ENCODE measurements around the gene MIEF1. TPM values are rescaled to one million over a fixed set of nuclear protein-coding genes. Genes with fewer than 3 reads are reported as not detected.

MIEF1 gene
- total RNA-seq, 2 experiments from 2014 or later = 48.2 to 51.1 TPM

DNA sequence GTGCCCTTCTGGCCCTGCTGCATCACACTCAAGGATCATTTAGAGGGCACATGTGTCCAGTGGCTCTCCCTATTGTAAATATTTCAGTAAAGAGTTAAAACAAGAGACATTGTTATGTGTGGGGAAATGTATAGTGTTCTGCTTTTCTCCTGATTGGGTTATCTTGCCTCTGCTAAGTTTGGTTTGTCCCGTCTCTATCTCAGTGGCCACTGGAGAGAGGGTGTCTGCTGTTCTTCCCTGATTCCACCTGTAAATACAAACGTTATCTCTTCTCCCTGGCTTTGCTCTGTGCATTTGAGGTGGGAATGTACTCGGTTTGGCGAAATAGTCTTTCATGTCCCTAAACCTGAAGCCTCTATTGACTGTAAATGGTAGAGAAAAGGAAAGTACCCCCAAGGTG lies 6.3 kb downstream of the MIEF1 start:
- ChIA-PET CTCF (interaction anchor here (2.1 to 4.2 kb wide), 2 partner anchors 11 to 21 kb away, joined by 10 to 19 read pairs; no protein-coding TSS in a partner anchor), POLR2A (interaction anchor here (0.6 to 17.7 kb wide), 4 partner anchors 9 to 669 kb away, joined by 6 to 234 read pairs (median 12); partner anchors contain the start of genes ATF4, RPS19BP1 and TNRC6B)
- intact Hi-C loops (cut with micrococcal nuclease) = no loop called here
- H3K27me3 Mint-ChIP-seq = no peaks in the 10 kb centered on the region
- no peak for DNase-seq
- peaks cover 59% of the 10 kb centered on the region for H3K36me3 Mint-ChIP-seq (ENCODE audit: low read depth)
- peak overlapping the region; percentile 68 for H3K27ac Mint-ChIP-seq
- peaks cover 42% of the 10 kb centered on the region for H3K4me1 Mint-ChIP-seq (ENCODE audit: low read depth)
- no peaks in the 10 kb centered on the region for H3K9me3 Mint-ChIP-seq
- no peak overlapping the region for H3K4me3 Mint-ChIP-seq
- ATAC-seq = no peak
- TF ChIP-seq, protein P1, sequence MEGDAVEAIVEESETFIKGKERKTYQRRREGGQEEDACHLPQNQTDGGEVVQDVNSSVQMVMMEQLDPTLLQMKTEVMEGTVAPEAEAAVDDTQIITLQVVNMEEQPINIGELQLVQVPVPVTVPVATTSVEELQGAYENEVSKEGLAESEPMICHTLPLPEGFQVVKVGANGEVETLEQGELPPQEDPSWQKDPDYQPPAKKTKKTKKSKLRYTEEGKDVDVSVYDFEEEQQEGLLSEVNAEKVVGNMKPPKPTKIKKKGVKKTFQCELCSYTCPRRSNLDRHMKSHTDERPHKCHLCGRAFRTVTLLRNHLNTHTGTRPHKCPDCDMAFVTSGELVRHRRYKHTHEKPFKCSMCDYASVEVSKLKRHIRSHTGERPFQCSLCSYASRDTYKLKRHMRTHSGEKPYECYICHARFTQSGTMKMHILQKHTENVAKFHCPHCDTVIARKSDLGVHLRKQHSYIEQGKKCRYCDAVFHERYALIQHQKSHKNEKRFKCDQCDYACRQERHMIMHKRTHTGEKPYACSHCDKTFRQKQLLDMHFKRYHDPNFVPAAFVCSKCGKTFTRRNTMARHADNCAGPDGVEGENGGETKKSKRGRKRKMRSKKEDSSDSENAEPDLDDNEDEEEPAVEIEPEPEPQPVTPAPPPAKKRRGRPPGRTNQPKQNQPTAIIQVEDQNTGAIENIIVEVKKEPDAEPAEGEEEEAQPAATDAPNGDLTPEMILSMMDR (IDR thresholded peaks at IDR 0.05) = no peak

DNA sequence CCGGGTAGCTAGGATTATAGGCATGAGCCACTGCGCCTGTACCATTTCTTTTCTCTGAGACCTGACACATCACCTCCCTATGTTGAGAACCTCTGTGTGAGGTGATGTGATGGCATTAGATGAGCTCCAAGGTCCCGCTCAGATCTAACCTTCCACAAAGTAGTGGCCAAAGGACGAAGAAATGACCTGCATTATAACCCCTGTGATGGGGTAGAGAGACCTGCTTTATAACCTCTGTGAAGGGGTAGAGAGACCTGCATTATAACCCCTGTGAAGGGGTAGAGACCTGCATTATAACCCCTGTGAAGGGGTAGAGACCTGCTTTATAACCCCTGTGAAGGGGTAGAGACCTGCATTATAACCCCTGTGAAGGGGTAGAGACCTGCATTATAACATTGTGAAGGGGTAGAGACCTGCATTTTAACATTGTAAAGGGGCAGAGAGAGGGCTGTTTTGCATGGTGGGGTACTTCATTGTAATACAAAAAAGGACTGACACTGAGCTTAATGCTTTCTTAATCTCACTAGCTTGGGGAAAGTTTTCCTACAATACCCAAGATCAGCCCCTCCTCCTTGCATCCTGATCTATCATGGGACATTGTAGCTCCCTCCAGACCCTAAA lies 8.5 kb downstream of the MIEF1 start:
- ATAC-seq (no peak), DNase-seq (no peak)
- H3K4me3 Mint-ChIP-seq = no peak overlapping the region
- CTCF ChIA-PET = interaction anchor here (0.6 to 2.0 kb wide), 4 partner anchors 13 to 18 kb away, joined by 3 to 7 read pairs (median 4); no protein-coding TSS in a partner anchor
- TF ChIP-seq, protein P1 (IDR thresholded peaks at IDR 0.05) = no peak
- H3K4me1 Mint-ChIP-seq (ENCODE audit: low read depth) = peaks cover 38% of the 10 kb centered on the region
- POLR2A ChIA-PET = interaction anchor here (0.7 to 17.7 kb wide), 3 partner anchors 13 to 16 kb away, joined by 4 to 234 read pairs (median 4); partner anchors contain the start of genes ATF4 and RPS19BP1
- H3K36me3 Mint-ChIP-seq (ENCODE audit: low read depth) = peaks cover 64% of the 10 kb centered on the region
- no peaks in the 10 kb centered on the region for H3K9me3 Mint-ChIP-seq
- peak overlapping the region; percentile 12 for H3K27ac Mint-ChIP-seq
- intact Hi-C loops (cut with micrococcal nuclease) = no loop called here
- H3K27me3 Mint-ChIP-seq = no peaks in the 10 kb centered on the region

- no peak for DNase-seq
- H3K4me3 Mint-ChIP-seq = no peak overlapping the region
- ATAC-seq = no peak
- H3K27me3 Mint-ChIP-seq = no peaks in the 10 kb centered on the region
- intact Hi-C loops (cut with micrococcal nuclease) = no loop called here
- H3K4me1 Mint-ChIP-seq (ENCODE audit: low read depth) = peaks cover 40% of the 10 kb centered on the region
- peaks cover 62% of the 10 kb centered on the region for H3K36me3 Mint-ChIP-seq (ENCODE audit: low read depth)
- no peaks in the 10 kb centered on the region for H3K9me3 Mint-ChIP-seq
- ChIA-PET POLR2A (interaction anchor here (17.7 kb wide), 1 partner anchor 15 kb away, joined by 234 read pairs; the partner anchor contains the start of genes ATF4 and RPS19BP1), CTCF (interaction anchor here (1.8 to 2.0 kb wide), 2 partner anchors 17 to 168 kb away, joined by 4 to 6 read pairs; no protein-coding TSS in a partner anchor)
- TF ChIP-seq, protein P1 (IDR thresholded peaks at IDR 0.05) = no peak
- H3K27ac Mint-ChIP-seq = no peak overlapping the region
Observed at GRCh38 chr22:39511226-39511625, 9.1 kb downstream of the MIEF1 start.

DNA sequence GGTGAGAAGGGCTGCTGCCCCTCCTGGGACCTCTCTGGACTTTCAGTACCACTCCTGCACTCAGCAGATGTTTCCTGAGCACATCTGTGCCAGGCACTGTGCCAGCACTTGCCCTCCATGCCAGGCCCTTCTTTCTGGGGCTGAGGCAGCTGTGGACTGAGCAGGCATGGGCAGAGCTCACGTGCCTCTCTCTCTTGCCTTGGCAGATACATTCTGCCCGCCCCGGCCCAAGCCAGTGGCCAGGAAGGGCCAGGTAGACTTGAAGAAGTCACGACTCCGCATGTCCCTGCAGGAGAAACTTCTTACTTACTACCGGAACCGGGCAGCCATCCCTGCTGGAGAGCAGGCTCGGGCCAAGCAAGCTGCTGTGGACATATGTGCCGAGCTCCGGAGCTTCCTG lies 9.9 kb downstream of the MIEF1 start:
- H3K27ac Mint-ChIP-seq = no peak overlapping the region
- ChIA-PET POLR2A (interaction anchor here (0.9 to 17.7 kb wide), 2 partner anchors 10 to 14 kb away, joined by 3 to 234 read pairs; partner anchors contain the start of genes ATF4, MIEF1 and RPS19BP1), CTCF (interaction anchor here (0.7 to 7.9 kb wide), 6 partner anchors 9 to 168 kb away, joined by 3 to 69 read pairs (median 5); partner anchors contain the start of genes MIEF1 and TAB1)
- H3K4me1 Mint-ChIP-seq (ENCODE audit: low read depth) = peaks cover 37% of the 10 kb centered on the region
- H3K36me3 Mint-ChIP-seq (ENCODE audit: low read depth) = peaks cover 54% of the 10 kb centered on the region
- no peak overlapping the region for H3K4me3 Mint-ChIP-seq
- H3K27me3 Mint-ChIP-seq = no peaks in the 10 kb centered on the region
- ATAC-seq (no peak), DNase-seq (no peak)
- TF ChIP-seq, protein P1 (IDR thresholded peaks at IDR 0.05) = no peak
- H3K9me3 Mint-ChIP-seq = no peaks in the 10 kb centered on the region
- intact Hi-C loops (cut with micrococcal nuclease) = no loop called here

DNA sequence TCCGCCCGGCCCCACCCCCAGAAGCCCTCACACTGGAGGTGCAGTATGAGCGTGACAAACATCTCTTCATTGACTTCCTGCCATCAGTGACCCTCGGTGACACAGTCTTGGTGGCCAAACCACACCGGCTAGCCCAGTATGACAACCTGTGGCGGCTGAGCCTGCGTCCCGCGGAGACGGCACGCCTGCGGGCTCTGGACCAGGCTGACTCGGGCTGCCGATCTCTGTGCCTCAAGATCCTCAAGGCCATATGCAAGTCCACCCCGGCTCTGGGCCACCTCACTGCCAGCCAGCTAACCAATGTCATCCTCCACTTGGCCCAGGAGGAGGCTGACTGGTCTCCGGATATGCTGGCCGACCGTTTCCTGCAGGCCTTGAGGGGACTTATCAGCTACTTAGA lies 11.7 kb downstream of the MIEF1 start:
- intact Hi-C loops (cut with micrococcal nuclease) = no loop called here
- no peak for DNase-seq
- no peaks in the 10 kb centered on the region for H3K9me3 Mint-ChIP-seq

More for the DNA sequence above, 11.7 kb downstream of the MIEF1 start:
- Mint-ChIP-seq H3K4me3 (no peak overlapping the region), H3K4me1 (ENCODE audit: low read depth) (peaks cover 39% of the 10 kb centered on the region), H3K36me3 (ENCODE audit: low read depth) (peaks cover 47% of the 10 kb centered on the region), H3K27ac (no peak overlapping the region), H3K27me3 (no peaks in the 10 kb centered on the region)
- no peak for ATAC-seq
- ChIA-PET CTCF (interaction anchor here (1.1 to 7.9 kb wide), 7 partner anchors 11 to 170 kb away, joined by 3 to 69 read pairs (median 15); partner anchors contain the start of genes MIEF1 and RPS19BP1), POLR2A (interaction anchor here (1.0 to 17.7 kb wide), 2 partner anchors 12 to 197 kb away, joined by 3 to 234 read pairs; partner anchors contain the start of genes ATF4 and RPS19BP1)
- TF ChIP-seq, protein P1 (IDR thresholded peaks at IDR 0.05) = no peak

All from activated CD8-positive, alpha-beta T cell treated with anti-CD3 and anti-CD28 coated beads for 36 hours (primary cell).